Stimulated activated CD4-positive, alpha-beta T cell treated with anti-CD3 and anti-CD28 coated beads, Interleukin-1b, Interleukin-23, amount 100 ng/mL, for 24 hours (primary cell): ENCODE data around the gene BAX.

Source experiments
- DNase-seq, 4 experiments: peaks; one replicate each; pipeline ENCODE4 v3.0.0-alpha.2; 2020; ENCODE audit warnings: low read depth in 4 of 4, low spot score in 1 of 4

The BAX gene

GRCh38 chr19:48961673-48962028 is 7.0 kb downstream of the BAX start:
- DNase-seq, result no peak

- no peak for DNase-seq
These were observed 7.6 kb downstream of the BAX start for GRCh38 chr19:48962029-48962848.

GRCh38 chr19:48962849-48963165 is 8.1 kb downstream of the BAX start:
- DNase-seq, result no peak

GRCh38 chr19:48963371-48964204 is 8.9 kb downstream of the BAX start:
- DNase-seq, result peak in 3 of 4 experiments; percentile 32 to 62 (median 58)

GRCh38 chr19:48964205-48965039 is 9.7 kb downstream of the BAX start:
- DNase-seq, result no peak

- DNase-seq, result peak; percentile 71 to 93 (median 82)
These were observed 10.5 kb downstream of the BAX start, which contains the start of gene FTL for GRCh38 chr19:48965040-48965805. Gene FTL (plus strand): TSS chr19:48965309. CDS start chr19:48965508, 199 bp downstream.

- DNase-seq, result peak; percentile 74 to 84 (median 78)
These were observed 11.3 kb downstream of the BAX start for GRCh38 chr19:48965806-48966540.

GRCh38 chr19:48966541-48967345 is 12.1 kb downstream of the BAX start:
- DNase-seq, result no peak

GRCh38 chr19:48967346-48968178 is 12.9 kb downstream of the BAX start:
- no peak for DNase-seq

GRCh38 chr19:48968179-48968661 is 13.5 kb downstream of the BAX start:
- no peak for DNase-seq

- no peak for DNase-seq
These were observed 14.1 kb downstream of the BAX start for GRCh38 chr19:48968813-48969218.

GRCh38 chr19:48969276-48970138 is 14.8 kb downstream of the BAX start:
- DNase-seq, result no peak

- no peak for DNase-seq
These were observed 15.6 kb downstream of the BAX start for GRCh38 chr19:48970139-48970766.

GRCh38 chr19:48970923-48971395 is 16.3 kb downstream of the BAX start:
- peak; percentile 68 to 91 (median 79) for DNase-seq

- DNase-seq, result no peak
These were observed 21.5 kb downstream of the BAX start for GRCh38 chr19:48975947-48976847.
